AG09319 (cell line): Measurements from ENCODE around the gene CDK5RAP3.
A peak's percentile ranks its signal among the peaks of the same experiment; 100 is the strongest.

ENCODE experiments used
- DNase-seq: peaks from one replicate; pipeline ENCODE4 v3.0.0-alpha.2; 2010; ENCODE audit warnings: low read depth; ENCODE audit errors: extremely low read depth
- TF ChIP-seq, protein P1 (sequence below): IDR thresholded peaks from 2 replicates; pipeline ENCODE4 v1.5.1; 2011; ENCODE audit warnings: low read depth, mild to moderate bottlenecking, inconsistent platforms, low read length, moderate library complexity

The CDK5RAP3 gene, protein sequence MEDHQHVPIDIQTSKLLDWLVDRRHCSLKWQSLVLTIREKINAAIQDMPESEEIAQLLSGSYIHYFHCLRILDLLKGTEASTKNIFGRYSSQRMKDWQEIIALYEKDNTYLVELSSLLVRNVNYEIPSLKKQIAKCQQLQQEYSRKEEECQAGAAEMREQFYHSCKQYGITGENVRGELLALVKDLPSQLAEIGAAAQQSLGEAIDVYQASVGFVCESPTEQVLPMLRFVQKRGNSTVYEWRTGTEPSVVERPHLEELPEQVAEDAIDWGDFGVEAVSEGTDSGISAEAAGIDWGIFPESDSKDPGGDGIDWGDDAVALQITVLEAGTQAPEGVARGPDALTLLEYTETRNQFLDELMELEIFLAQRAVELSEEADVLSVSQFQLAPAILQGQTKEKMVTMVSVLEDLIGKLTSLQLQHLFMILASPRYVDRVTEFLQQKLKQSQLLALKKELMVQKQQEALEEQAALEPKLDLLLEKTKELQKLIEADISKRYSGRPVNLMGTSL

GRCh38 chr17:47970725-47971499 is at the start of gene CDK5RAP3:
Gene CDK5RAP3 (plus strand): TSS chr17:47971113. CDS start chr17:47971147, 34 bp downstream.
- DNase-seq: peak; percentile 98
- TF ChIP-seq, protein P1, sequence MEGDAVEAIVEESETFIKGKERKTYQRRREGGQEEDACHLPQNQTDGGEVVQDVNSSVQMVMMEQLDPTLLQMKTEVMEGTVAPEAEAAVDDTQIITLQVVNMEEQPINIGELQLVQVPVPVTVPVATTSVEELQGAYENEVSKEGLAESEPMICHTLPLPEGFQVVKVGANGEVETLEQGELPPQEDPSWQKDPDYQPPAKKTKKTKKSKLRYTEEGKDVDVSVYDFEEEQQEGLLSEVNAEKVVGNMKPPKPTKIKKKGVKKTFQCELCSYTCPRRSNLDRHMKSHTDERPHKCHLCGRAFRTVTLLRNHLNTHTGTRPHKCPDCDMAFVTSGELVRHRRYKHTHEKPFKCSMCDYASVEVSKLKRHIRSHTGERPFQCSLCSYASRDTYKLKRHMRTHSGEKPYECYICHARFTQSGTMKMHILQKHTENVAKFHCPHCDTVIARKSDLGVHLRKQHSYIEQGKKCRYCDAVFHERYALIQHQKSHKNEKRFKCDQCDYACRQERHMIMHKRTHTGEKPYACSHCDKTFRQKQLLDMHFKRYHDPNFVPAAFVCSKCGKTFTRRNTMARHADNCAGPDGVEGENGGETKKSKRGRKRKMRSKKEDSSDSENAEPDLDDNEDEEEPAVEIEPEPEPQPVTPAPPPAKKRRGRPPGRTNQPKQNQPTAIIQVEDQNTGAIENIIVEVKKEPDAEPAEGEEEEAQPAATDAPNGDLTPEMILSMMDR: peak; percentile 83

DNA sequence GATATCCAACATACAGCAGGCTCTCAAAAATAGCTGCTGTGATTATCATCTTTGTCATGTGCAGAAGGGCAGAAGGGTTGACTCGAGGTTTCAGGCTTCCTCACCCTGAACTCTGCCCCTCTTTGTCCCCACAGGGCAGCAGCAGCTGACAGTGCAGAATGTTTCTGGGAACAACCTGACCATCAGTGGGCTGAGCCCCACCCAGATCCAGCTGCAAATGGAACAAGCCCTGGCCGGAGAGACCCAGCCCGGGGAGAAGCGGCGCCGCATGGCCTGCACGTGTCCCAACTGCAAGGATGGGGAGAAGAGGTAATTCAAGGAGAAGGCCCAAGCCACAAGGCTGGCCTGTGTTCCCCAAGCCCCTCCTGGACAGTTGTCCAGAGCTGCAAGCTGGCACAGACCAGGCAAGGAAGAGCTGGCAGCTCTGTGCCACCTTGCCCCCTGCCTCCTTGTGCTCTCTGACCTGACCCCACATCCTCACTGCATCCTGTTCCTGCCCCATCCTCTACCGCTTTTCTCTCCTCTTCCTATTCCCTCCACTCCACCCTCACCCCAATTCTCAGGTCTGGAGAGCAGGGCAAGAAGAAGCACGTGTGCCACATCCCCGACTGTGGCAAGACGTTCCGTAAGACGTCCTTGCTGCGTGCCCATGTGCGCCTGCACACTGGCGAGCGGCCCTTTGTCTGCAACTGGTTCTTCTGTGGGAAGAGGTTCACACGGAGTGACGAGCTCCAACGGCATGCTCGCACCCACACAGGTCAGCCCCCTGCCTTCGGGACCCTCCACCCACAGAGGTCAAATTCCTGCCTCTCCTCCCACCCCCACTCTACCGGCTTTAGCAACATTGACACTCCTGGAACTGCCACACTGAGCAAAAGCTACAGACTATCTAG is 45.9 kb upstream of the CDK5RAP3 start:
- TF ChIP-seq, protein P1: no peak
- DNase-seq: no peak

GRCh38 chr17:47925678-47925988 is 45.3 kb upstream of the CDK5RAP3 start:
- TF ChIP-seq, protein P1: no peak
- DNase-seq: no peak

GRCh38 chr17:47927821-47928400 is 43.0 kb upstream of the CDK5RAP3 start:
- no peak for DNase-seq
- TF ChIP-seq, protein P1: no peak

GRCh38 chr17:47928415-47928814 is 42.5 kb upstream of the CDK5RAP3 start:
- no peak for DNase-seq
- TF ChIP-seq, protein P1: no peak

GRCh38 chr17:47929218-47930000 is 41.5 kb upstream of the CDK5RAP3 start:
- no peak for DNase-seq
- TF ChIP-seq, protein P1: no peak
